CD4-positive, CD25-positive, alpha-beta regulatory T cell (primary cell): ENCODE results near the gene PARD6B. TPM values are rescaled to one million over a fixed set of nuclear protein-coding genes. Genes with fewer than 3 reads are reported as not detected.

ENCODE experiments used
- ATAC-seq, 2 donors: fragments of 150-1000 bp; cut with Tn5 transposase; one replicate each; pipeline ENCODE4 v1.10.0; 2021; ENCODE audit warnings: low read depth in 2 of 2, moderate number of reproducible peaks in 2 of 2, moderate library complexity in 1 of 2
- DNase-seq, 3 donors: peaks; one replicate each; pipeline versions ENCODE4 v3.0.0 to v3.0.0-alpha.2; 2012 to 2022; ENCODE audit warnings: mixed read lengths in 1 of 3
- H3K27ac ChIP-seq: one replicate; pipeline ENCODE4 v1.7.0; 2013; ENCODE audit warnings: mild to moderate bottlenecking, low read length; ENCODE audit not compliant: insufficient read depth, poor library complexity, severe bottlenecking
- H3K27me3 ChIP-seq: one replicate; pipeline ENCODE4 v1.7.0; 2013; ENCODE audit warnings: low read length; ENCODE audit not compliant: control insufficient read depth, insufficient read depth
- H3K36me3 ChIP-seq: one replicate; pipeline ENCODE4 v1.7.0; 2013; ENCODE audit warnings: mild to moderate bottlenecking, low read length, moderate library complexity; ENCODE audit not compliant: control insufficient read depth, insufficient read depth
- H3K4me1 ChIP-seq: 2 replicates; pipeline ENCODE4 v1.7.0; 2013; ENCODE audit warnings: mild to moderate bottlenecking, low read length; ENCODE audit not compliant: insufficient read depth, control insufficient read depth, poor library complexity, severe bottlenecking
- H3K4me3 ChIP-seq: one replicate; pipeline ENCODE4 v1.7.0; 2013; ENCODE audit warnings: low read depth, mild to moderate bottlenecking, low read length, moderate library complexity
- H3K9me3 ChIP-seq, 2 experiments: 1 replicate in 1 of 2; 2 replicates in 1 of 2; pipeline ENCODE4 v1.7.0; 2013; ENCODE audit warnings: low read length in 2 of 2, mild to moderate bottlenecking in 1 of 2, moderate library complexity in 1 of 2; ENCODE audit not compliant: control insufficient read depth in 2 of 2
- H3K27ac Mint-ChIP-seq, 3 donors: one replicate each; pipeline ENCODE4 v1.8.0; 2020 to 2022; ENCODE audit warnings: mild to moderate bottlenecking in 3 of 3, mixed read lengths in 3 of 3, moderate library complexity in 2 of 3
- H3K27me3 Mint-ChIP-seq: one replicate; pipeline ENCODE4 v1.8.0; 2022; ENCODE audit warnings: mild to moderate bottlenecking, mixed read lengths
- H3K36me3 Mint-ChIP-seq: one replicate; pipeline ENCODE4 v1.8.0; 2020; ENCODE audit warnings: mixed read lengths
- H3K4me1 Mint-ChIP-seq, 4 donors: one replicate each; pipeline ENCODE4 v1.8.0; 2020 to 2022; ENCODE audit warnings: mixed read lengths in 4 of 4, mild to moderate bottlenecking in 1 of 4
- H3K4me3 Mint-ChIP-seq, 4 donors: one replicate each; pipeline ENCODE4 v1.8.0; 2020 to 2022; ENCODE audit warnings: mild to moderate bottlenecking in 4 of 4, mixed read lengths in 4 of 4, moderate library complexity in 3 of 4
- H3K9me3 Mint-ChIP-seq, 7 donors: one replicate each; pipeline ENCODE4 v1.8.0; 2020 to 2022; ENCODE audit warnings: mixed read lengths in 7 of 7, mild to moderate bottlenecking in 3 of 7, moderate library complexity in 2 of 7
- polyA plus RNA-seq, 4 donors: library from polyadenylated mRNA; unstranded; fragments of 300-500 nt; fragmentation: Illumina TruSeq; gene quantifications; one replicate each; pipeline ENCODE4 v1.2.3, GENCODE V29; 2021
- total RNA-seq: library from RNA; stranded (reverse); gene quantifications from one replicate; pipeline ENCODE4 v1.2.3, GENCODE V29; 2022

PARD6B gene
- total and polyA plus RNA-seq, 5 donors from 2014 or later: 0.79 to 5.0 (median 1.2) TPM

GRCh38 chr20:50715694-50716093 is 15.7 kb upstream of the PARD6B start:
- H3K4me3 Mint-ChIP-seq: no peak overlapping the region

GRCh38 chr20:50716518-50716917 is 14.9 kb upstream of the PARD6B start:
- H3K27ac Mint-ChIP-seq: no peak overlapping the region
- DNase-seq: no peak
- Histone ChIP-seq H3K27me3 (peaks cover 4% of the 10 kb centered on the region), H3K4me3 (no peak overlapping the region), H3K27ac (no peak overlapping the region), H3K4me1 (no peaks in the 10 kb centered on the region), H3K9me3 (no peaks in the 10 kb centered on the region), H3K36me3 (no peaks in the 10 kb centered on the region)
- H3K36me3 Mint-ChIP-seq: no peaks in the 10 kb centered on the region
- no peak for ATAC-seq
- no peaks in the 10 kb centered on the region for H3K4me1 Mint-ChIP-seq
- H3K9me3 Mint-ChIP-seq: no peaks in the 10 kb centered on the region
- peaks cover 26% of the 10 kb centered on the region for H3K27me3 Mint-ChIP-seq
- H3K4me3 Mint-ChIP-seq: no peak overlapping the region

More at GRCh38 chr20:50715694-50716093, 15.7 kb upstream of the PARD6B start:
- Histone ChIP-seq H3K36me3 (no peaks in the 10 kb centered on the region), H3K27ac (no peak overlapping the region), H3K4me1 (no peaks in the 10 kb centered on the region), H3K9me3 (no peaks in the 10 kb centered on the region), H3K4me3 (no peak overlapping the region), H3K27me3 (peaks cover 4% of the 10 kb centered on the region)
- Mint-ChIP-seq H3K27me3 (peaks cover 32% of the 10 kb centered on the region), H3K27ac (no peak overlapping the region), H3K9me3 (no peaks in the 10 kb centered on the region), H3K36me3 (no peaks in the 10 kb centered on the region), H3K4me1 (no peaks in the 10 kb centered on the region)
- ATAC-seq: no peak
- no peak for DNase-seq

GRCh38 chr20:50717312-50717711 is 14.1 kb upstream of the PARD6B start:
- no peaks in the 10 kb centered on the region for H3K4me1 Mint-ChIP-seq
- peaks cover 21% of the 10 kb centered on the region for H3K27me3 Mint-ChIP-seq
- no peaks in the 10 kb centered on the region for H3K9me3 Mint-ChIP-seq
- H3K4me3 Mint-ChIP-seq: no peak overlapping the region
- DNase-seq (no peak), ATAC-seq (no peak)
- H3K27me3 ChIP-seq: peaks cover 4% of the 10 kb centered on the region
- no peaks in the 10 kb centered on the region for H3K4me1 ChIP-seq
- H3K36me3 Mint-ChIP-seq: no peaks in the 10 kb centered on the region
- H3K9me3 ChIP-seq: no peaks in the 10 kb centered on the region
- H3K36me3 ChIP-seq: no peaks in the 10 kb centered on the region
- H3K27ac ChIP-seq: no peak overlapping the region
- H3K27ac Mint-ChIP-seq: no peak overlapping the region
- no peak overlapping the region for H3K4me3 ChIP-seq

- H3K27ac ChIP-seq: no peak overlapping the region
- H3K9me3 ChIP-seq: no peaks in the 10 kb centered on the region
- no peaks in the 10 kb centered on the region for H3K4me1 ChIP-seq
- no peaks in the 10 kb centered on the region for H3K4me1 Mint-ChIP-seq
- no peak overlapping the region for H3K4me3 ChIP-seq
- no peak overlapping the region for H3K4me3 Mint-ChIP-seq
- H3K27ac Mint-ChIP-seq: no peak overlapping the region
- no peaks in the 10 kb centered on the region for H3K36me3 Mint-ChIP-seq
- peaks cover 19% of the 10 kb centered on the region for H3K27me3 Mint-ChIP-seq
- DNase-seq (no peak), ATAC-seq (no peak)
- peaks cover 4% of the 10 kb centered on the region for H3K27me3 ChIP-seq
- H3K36me3 ChIP-seq: no peaks in the 10 kb centered on the region
- no peaks in the 10 kb centered on the region for H3K9me3 Mint-ChIP-seq
These were observed 13.2 kb upstream of the PARD6B start for GRCh38 chr20:50717974-50718761.

GRCh38 chr20:50719328-50719727 is 12.1 kb upstream of the PARD6B start:
- Histone ChIP-seq H3K27ac (no peak overlapping the region), H3K4me3 (no peak overlapping the region), H3K4me1 (no peaks in the 10 kb centered on the region), H3K36me3 (no peaks in the 10 kb centered on the region), H3K27me3 (no peaks in the 10 kb centered on the region), H3K9me3 (no peaks in the 10 kb centered on the region)
- Mint-ChIP-seq H3K4me3 (no peak overlapping the region), H3K4me1 (no peaks in the 10 kb centered on the region), H3K36me3 (no peaks in the 10 kb centered on the region), H3K9me3 (no peaks in the 10 kb centered on the region), H3K27me3 (peaks cover 12% of the 10 kb centered on the region), H3K27ac (no peak overlapping the region)
- ATAC-seq: no peak
- DNase-seq: no peak

GRCh38 chr20:50720026-50720425 is 11.4 kb upstream of the PARD6B start:
- peaks cover 12% of the 10 kb centered on the region for H3K27me3 Mint-ChIP-seq
- no peak overlapping the region for H3K4me3 ChIP-seq
- DNase-seq (no peak), ATAC-seq (no peak)
- H3K27ac ChIP-seq: no peak overlapping the region
- H3K9me3 ChIP-seq: no peaks in the 10 kb centered on the region
- no peaks in the 10 kb centered on the region for H3K36me3 Mint-ChIP-seq
- no peaks in the 10 kb centered on the region for H3K9me3 Mint-ChIP-seq
- no peaks in the 10 kb centered on the region for H3K4me1 ChIP-seq
- H3K4me1 Mint-ChIP-seq: no peaks in the 10 kb centered on the region
- no peaks in the 10 kb centered on the region for H3K36me3 ChIP-seq
- no peak overlapping the region for H3K4me3 Mint-ChIP-seq
- H3K27ac Mint-ChIP-seq: no peak overlapping the region
- H3K27me3 ChIP-seq: no peaks in the 10 kb centered on the region

GRCh38 chr20:50720582-50720981 is 10.8 kb upstream of the PARD6B start:
- no peaks in the 10 kb centered on the region for H3K9me3 Mint-ChIP-seq
- Histone ChIP-seq H3K9me3 (no peaks in the 10 kb centered on the region), H3K27me3 (no peaks in the 10 kb centered on the region), H3K4me3 (no peak overlapping the region), H3K36me3 (no peaks in the 10 kb centered on the region), H3K27ac (no peak overlapping the region), H3K4me1 (no peaks in the 10 kb centered on the region)
- no peak overlapping the region for H3K27ac Mint-ChIP-seq
- DNase-seq (no peak), ATAC-seq (no peak)
- H3K4me1 Mint-ChIP-seq: no peaks in the 10 kb centered on the region
- H3K27me3 Mint-ChIP-seq: peaks cover 12% of the 10 kb centered on the region
- no peak overlapping the region for H3K4me3 Mint-ChIP-seq
- H3K36me3 Mint-ChIP-seq: no peaks in the 10 kb centered on the region

- Histone ChIP-seq H3K27ac (no peak overlapping the region), H3K4me3 (no peak overlapping the region), H3K4me1 (no peaks in the 10 kb centered on the region), H3K36me3 (no peaks in the 10 kb centered on the region), H3K9me3 (no peaks in the 10 kb centered on the region), H3K27me3 (peaks cover 2% of the 10 kb centered on the region)
- no peaks in the 10 kb centered on the region for H3K36me3 Mint-ChIP-seq
- no peaks in the 10 kb centered on the region for H3K9me3 Mint-ChIP-seq
- H3K27me3 Mint-ChIP-seq: peaks cover 12% of the 10 kb centered on the region
- H3K4me3 Mint-ChIP-seq: no peak overlapping the region
- ATAC-seq: no peak
- no peaks in the 10 kb centered on the region for H3K4me1 Mint-ChIP-seq
- no peak overlapping the region for H3K27ac Mint-ChIP-seq
- no peak for DNase-seq
These were observed 9.5 kb upstream of the PARD6B start for GRCh38 chr20:50721881-50722281.
